GM21825 (cell line): ENCODE measurements around the gene F2.
"Not testable (repeated sequence)": the region's sequence is repeated elsewhere in the genome, so short reads cannot be mapped to it uniquely, and the experiment has no call there.

Source experiments
- ATAC-seq: cut with Tn5 transposase; IDR thresholded peaks from one replicate; pipeline ENCODE4 v1.9.1; 2021; ENCODE audit warnings: mild to moderate bottlenecking, moderate library complexity; ENCODE audit not compliant: unreplicated experiment

The F2 gene

DNA sequence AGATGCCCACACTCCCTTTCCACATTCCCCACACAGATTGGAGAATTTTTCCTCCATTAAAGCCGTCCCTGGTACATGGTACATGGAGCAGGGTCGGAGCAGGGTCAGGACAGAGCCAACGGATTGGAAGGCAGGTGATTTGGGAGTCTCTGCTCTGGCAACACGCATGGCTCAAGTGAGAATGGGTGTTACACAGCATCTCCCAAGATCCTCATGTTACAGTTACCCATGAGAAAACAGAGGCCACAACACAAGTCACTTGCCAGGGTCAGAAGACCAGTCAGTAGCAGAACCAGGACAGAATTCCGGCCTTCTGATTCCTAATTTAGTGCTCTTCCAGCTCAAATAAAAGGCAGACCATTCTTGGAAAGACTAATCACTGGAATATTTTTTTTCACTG lies 7.7 kb upstream of the F2 start:
- ATAC-seq, result no peak

DNA sequence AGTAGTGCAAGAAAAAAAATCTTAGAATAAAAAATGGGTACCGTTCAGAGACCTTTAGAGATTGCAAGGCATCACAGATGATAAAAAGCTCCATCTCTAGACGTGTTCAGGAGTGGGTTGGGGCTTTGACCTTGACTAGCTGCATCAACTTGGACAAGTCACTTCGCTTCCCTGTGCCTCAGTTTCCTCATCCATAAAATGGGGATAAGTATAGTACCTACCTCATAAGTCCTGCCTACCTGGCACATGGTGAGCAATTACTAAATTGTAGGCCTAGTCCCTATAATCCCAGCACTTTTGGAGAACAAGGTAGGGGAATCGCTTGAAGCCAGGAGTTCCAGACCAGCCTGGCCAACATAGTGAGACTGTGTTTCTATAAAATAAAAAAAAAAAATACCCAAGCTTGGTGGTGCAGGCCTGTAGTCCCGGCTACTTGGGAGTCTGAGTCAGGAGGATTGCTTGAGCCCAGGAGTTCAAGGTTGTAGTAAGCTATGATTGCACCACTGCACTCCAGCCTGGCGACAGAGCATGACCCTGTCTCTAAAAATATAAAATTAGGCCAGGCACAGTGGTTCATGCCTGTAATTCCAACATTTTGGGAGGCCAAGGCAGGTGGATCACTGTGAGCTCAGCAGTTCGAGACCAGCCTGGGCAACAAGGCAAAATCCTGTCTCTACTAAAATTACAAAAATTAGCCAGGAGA lies 6.0 kb upstream of the F2 start:
- ATAC-seq, result no peak

DNA sequence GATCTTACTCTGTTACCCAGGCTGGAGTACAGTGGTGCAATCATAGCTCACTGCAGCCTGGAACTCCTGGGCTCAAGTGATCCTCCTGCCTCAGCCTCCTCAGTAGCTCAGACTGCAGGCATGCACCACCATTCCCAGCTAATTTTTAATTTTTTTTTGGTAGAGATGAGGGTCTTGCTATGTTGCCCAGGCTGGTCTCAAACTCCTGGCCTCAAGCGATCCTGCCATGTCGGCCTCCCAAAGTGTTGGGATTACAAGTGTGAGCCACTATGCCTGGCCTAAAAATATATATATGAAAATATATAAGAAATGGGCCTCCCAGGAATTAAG lies 1.2 kb upstream of the F2 start:
- ATAC-seq, result not testable (repeated sequence)

DNA sequence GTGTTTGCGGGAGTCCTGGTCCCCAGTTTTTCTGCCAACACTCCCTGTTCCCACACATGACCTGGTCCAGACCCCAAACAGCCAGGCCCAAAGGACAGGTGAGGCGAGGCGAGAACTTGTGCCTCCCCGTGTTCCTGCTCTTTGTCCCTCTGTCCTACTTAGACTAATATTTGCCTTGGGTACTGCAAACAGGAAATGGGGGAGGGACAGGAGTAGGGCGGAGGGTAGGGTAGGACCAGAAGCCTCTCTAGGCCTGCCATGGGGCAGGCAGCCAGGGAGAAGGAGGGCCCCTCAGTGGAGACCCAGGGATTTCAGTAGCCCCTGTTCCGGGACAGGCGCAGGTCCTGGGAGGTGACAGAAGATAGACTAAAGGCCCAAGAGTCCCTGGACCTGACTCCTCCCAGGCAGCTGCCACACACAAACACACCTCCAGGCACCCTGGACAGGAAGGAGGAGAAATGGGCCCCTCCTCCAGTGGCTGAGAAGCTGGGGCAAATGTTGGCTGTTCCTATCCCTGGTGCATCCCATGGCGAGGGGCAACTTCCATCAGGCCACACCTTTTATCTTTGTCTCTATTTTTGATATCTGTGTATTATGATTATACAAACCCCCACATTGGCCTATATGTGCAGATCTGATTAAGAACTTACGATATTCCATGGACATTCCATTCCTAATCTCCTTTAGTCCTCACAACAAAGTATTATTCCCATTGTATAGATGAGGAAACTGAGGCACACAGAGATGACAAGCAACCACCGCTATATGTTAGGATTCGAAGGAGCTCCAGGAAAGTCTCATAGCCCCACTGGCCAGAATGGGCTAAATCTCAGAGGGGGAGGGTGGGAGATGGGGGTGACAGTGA lies 626 bp upstream of the F2 start:
- ATAC-seq, result no peak

DNA sequence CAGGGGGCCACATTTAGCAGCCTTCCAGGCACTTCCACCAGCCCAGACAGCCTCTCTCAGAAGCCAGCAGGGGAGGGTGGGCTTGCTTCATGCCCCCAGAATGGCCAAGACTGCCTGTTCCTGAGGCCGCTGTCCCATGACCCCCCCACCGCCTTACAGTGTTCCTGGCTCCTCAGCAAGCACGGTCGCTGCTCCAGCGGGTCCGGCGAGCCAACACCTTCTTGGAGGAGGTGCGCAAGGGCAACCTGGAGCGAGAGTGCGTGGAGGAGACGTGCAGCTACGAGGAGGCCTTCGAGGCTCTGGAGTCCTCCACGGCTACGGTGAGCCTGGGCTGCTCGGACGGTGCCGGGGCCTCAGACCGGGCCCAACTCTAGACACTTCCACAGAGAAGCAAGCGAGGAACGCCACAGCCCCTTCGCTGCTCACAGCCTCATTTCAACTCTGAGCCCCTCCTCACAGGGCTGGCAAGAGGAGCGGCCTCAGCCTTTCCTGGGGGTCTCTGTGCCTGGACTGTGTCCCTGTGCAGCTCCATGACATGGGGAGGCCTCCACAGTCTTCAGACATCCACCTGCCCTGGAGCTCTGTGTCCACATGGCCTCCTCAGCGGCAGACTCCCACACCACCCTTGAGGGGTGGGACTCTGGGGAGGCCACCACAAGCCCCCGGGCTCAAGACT lies 668 bp downstream of the F2 start:
- ATAC-seq, result no peak

DNA sequence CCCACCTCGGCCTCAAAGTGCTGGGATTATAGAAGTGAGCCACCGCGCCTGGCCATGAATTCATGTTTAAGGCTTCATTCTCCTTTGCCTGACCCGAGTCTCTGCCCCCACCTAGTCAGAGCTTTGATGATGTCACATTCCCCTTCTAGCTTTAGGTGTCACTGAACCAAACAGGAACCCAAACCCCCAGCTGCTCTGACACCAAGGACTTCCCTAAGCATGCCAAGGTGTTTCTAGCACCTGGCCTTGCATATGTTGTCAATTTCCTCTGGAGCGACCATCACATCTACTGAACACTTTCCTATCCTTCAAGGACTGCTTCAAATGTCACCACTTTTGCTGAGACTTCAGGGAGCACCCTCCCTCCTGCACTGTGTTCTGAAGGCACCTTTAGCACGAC lies 2.3 kb downstream of the F2 start:
- ATAC-seq, result no peak

GRCh38 chr11:46722566-46723358 lies 3.7 kb downstream of the F2 start:
- no peak for ATAC-seq

DNA sequence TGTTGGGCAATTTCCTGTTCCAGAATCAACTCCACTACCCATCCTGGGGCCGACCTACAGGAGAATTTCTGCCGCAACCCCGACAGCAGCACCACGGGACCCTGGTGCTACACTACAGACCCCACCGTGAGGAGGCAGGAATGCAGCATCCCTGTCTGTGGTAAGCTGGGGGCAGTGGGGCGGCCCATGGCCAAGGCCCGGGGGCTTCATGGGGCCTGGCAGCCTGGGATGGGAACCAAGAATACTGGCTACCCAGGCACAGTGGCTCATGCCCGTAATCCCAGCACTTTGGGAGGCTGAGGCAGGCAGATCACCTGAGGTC lies 4.3 kb downstream of the F2 start:
- no peak for ATAC-seq

DNA sequence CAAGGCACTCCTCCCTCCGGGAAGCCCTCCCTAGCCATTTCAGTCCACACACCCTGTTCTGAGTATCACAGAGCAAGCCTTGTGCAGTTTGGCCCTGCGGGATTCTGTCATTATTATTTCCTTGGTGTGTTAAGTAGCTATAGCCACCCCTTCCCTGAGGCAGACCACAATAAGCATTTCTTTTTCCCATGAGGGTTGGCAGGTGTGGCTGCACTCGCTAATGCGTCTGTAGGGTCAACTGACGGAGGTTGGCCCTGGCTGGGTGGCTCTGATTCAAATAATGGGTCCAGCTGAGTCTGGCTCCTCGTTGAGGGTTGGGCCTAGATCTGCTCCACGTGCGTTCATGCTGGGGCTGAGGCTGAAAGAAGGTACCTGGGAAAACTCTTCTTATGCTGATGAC lies 5.1 kb downstream of the F2 start:
- no peak for ATAC-seq

DNA sequence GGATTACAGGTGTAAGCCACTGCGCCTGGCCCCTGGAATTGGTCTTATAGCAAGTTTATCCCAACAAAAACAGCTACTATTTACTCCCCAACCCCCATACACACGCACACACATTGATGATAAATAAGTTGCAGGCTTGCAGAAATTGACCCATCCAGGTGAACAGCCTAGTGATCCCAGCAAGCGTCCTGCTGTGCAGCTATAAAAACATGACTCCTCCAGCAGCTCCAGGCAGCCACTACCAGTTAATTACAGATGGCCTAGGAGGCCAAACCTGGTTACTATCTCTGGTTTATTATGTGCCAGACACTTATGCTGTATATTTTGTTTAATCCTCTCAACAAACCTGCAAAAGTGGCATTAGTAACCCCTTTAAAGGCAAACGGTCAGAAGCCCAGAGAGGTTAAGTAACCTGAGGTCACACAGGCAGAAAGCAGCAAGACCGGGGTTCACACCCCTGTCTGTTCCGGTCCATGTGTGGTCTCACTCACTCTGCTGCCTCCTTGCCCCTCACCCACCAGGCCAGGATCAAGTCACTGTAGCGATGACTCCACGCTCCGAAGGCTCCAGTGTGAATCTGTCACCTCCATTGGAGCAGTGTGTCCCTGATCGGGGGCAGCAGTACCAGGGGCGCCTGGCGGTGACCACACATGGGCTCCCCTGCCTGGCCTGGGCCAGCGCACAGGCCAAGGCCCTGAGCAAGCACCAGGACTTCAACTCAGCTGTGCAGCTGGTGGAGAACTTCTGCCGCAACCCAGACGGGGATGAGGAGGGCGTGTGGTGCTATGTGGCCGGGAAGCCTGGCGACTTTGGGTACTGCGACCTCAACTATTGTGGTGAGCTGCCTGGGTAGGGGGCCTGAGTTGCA lies 6.6 kb downstream of the F2 start:
- ATAC-seq, result no peak

GRCh38 chr11:46726206-46726862 lies 7.3 kb downstream of the F2 start:
- no peak for ATAC-seq

- no peak for ATAC-seq
Measured at GRCh38 chr11:46727952-46728658, 9.1 kb downstream of the F2 start.

DNA sequence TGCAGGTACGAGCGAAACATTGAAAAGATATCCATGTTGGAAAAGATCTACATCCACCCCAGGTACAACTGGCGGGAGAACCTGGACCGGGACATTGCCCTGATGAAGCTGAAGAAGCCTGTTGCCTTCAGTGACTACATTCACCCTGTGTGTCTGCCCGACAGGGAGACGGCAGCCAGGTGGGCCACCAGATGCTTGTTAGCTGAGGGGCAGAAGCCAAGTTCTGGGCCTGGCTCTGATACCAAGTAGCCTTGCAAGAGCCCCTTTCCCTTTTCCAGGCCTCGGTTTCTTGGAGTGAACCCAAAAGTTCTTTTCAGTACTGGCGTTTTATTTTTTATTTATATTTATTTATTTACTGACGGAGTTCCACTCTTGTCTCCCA lies 9.6 kb downstream of the F2 start:
- ATAC-seq, result no peak

DNA sequence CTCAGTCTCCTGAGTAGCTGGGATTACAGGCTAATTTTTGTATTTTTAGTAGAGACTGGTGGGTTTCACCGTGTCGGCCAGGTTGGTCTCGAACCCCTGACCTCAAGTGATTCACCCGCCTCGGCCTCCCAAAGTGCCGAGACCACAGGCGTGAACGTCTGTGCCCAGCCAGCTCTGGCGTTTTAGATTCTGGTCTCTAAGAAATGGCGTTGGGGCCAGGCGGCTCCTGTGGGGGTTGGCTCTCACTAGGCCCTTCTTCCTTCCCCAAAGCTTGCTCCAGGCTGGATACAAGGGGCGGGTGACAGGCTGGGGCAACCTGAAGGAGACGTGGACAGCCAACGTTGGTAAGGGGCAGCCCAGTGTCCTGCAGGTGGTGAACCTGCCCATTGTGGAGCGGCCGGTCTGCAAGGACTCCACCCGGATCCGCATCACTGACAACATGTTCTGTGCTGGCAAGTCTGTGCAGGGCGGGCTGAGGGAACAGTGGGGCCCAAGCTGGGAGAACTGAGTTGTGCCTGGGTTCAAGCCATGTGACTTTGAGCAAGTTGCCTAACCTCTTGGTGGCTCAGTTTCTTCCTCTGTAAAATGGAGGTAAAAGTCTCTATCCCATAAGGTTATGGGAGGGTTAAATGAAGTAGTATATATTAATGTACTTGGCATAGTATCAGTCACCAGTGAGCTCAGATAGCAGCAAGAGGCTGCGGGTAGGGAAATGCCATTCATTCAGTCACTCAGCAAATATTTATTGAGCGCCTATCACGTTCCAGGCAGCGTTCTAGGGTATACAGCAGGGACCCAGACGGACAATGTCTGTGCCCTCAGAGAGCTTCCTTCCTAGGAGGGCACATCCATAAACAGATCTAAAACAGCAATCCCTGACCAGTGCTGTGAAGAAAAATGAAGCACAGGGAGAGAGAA lies 10.4 kb downstream of the F2 start:
- ATAC-seq, result no peak

DNA sequence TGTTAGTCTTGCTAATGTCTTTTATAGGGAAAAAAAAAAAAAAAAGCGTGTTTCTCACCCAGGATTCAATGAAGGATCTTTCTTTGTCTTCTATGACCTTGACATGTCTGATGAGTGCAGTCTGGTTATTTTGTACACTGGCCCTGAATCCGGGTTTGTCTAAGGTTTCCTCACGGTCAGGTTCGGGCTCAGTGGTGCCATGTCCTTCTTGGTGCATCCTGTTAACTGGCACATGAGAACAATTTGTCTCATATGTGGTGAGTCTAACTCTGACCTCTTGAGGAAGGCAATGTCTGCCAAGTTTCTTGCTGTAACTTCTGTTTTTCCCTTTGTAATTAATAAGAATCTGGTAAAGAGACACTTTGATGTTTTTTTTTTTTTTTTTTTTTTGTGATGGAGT lies 12.5 kb downstream of the F2 start:
- ATAC-seq, result no peak

DNA sequence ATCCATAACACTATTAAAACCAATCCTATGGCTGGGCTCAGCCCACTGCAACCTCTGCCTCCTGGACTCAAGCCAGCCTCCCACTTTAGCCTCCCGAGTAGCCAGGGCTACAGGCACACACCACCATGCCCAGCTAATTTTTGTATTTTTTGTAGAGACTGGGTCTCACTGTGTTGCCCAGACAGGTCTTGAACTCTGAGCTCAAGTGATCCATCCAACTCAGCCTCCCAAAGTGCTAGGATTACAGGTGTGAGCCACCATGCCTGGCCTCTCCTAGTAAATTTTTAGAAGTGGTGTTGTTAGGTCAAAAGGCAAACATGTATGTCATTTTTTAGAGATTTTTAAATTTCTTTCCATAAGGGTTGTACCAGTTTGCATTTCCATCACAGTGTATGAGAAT lies 14.2 kb downstream of the F2 start:
- ATAC-seq, result no peak

DNA sequence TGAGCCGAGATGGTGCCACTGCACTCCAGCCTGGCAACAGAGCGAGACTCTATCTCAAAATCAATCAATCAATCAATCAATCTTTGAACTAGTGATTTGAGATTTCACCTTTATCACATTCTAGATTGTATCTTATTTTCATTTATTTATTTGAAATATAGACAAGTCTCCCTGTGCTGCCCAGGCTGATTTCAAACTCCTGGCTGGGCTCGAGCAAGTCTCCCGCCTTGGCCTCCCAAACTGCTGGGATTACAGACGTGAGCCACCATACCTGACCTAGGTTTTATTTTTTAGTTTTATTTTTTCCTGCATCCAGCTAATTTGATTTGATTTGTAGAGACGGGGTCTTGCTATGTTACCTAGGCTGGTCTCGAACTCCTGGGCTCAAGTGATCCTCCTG lies 17.1 kb downstream of the F2 start:
- ATAC-seq, result no peak

DNA sequence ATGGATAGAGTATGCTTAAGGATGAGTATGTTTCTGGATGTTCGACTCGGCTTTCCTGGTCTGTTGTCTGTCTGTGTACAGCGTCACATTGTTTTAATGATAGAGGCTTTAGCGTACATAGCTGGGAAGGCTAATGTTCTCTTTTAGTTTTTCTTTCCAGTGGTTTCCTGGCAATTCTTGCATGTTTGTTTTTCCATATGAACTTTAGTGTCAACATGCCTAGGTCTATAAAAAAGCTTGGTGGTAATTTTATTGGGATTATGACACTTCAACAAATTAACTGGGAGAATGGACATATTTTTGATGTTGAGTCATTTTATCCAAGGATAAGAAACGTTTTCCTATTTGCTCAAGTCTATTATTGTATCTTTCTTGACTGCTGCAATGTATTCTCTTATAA lies 17.6 kb downstream of the F2 start:
- no peak for ATAC-seq
